PFSK-1 (cell line): ENCODE data around the gene ITGAX.

ENCODE experiments used
- POLR2AphosphoS5 ChIP-seq: IDR thresholded peaks from 2 replicates; pipeline ENCODE4 v1.6.1; 2012; ENCODE audit warnings: low read depth, mild to moderate bottlenecking, control low read depth, low read length, moderate library complexity
- SIN3A ChIP-seq: IDR thresholded peaks from 2 replicates; pipeline ENCODE4 v1.6.1; 2012; ENCODE audit warnings: mild to moderate bottlenecking, low read length, moderate library complexity, borderline replicate concordance; ENCODE audit not compliant: insufficient read depth
- TAF1 ChIP-seq: IDR thresholded peaks from 2 replicates; pipeline ENCODE4 v1.6.1; 2012; ENCODE audit warnings: low read length, control low read depth, borderline replicate concordance; ENCODE audit not compliant: insufficient read depth
- TF ChIP-seq, protein P1 (sequence below), 2 experiments: IDR thresholded peaks; 2 replicates each; pipeline versions ENCODE4 v1.6.1 to v1.8.0; 2011 to 2012; ENCODE audit warnings: low read depth in 2 of 2, low read length in 2 of 2, control low read depth in 1 of 2, inconsistent platforms in 1 of 2, mild to moderate bottlenecking in 1 of 2, moderate library complexity in 1 of 2; ENCODE audit not compliant: insufficient read depth in 1 of 2

DNA sequence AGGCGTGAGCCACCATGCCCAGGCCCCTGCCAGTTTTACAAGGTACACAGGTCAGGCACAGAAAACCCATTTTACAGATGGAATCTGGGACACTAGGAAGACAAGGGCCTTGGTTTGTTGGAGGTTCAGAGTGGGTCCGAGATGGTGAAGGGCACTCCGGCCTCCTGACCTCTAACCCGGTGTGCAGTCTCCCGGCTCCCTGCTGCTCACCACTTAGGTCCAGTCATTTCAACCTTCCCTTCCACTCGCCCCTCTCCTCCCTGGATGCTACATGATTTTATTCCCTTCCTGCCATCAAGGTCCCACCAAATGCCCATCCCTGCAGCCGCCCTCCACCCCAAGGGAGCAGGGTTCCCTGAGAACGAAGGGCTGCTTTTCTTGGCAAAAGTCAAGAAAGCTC, 8.7 kb downstream of the ITGAX start:
- no peak for TF ChIP-seq POLR2AphosphoS5
- TF ChIP-seq SIN3A, result no peak
- TF ChIP-seq, protein P1, sequence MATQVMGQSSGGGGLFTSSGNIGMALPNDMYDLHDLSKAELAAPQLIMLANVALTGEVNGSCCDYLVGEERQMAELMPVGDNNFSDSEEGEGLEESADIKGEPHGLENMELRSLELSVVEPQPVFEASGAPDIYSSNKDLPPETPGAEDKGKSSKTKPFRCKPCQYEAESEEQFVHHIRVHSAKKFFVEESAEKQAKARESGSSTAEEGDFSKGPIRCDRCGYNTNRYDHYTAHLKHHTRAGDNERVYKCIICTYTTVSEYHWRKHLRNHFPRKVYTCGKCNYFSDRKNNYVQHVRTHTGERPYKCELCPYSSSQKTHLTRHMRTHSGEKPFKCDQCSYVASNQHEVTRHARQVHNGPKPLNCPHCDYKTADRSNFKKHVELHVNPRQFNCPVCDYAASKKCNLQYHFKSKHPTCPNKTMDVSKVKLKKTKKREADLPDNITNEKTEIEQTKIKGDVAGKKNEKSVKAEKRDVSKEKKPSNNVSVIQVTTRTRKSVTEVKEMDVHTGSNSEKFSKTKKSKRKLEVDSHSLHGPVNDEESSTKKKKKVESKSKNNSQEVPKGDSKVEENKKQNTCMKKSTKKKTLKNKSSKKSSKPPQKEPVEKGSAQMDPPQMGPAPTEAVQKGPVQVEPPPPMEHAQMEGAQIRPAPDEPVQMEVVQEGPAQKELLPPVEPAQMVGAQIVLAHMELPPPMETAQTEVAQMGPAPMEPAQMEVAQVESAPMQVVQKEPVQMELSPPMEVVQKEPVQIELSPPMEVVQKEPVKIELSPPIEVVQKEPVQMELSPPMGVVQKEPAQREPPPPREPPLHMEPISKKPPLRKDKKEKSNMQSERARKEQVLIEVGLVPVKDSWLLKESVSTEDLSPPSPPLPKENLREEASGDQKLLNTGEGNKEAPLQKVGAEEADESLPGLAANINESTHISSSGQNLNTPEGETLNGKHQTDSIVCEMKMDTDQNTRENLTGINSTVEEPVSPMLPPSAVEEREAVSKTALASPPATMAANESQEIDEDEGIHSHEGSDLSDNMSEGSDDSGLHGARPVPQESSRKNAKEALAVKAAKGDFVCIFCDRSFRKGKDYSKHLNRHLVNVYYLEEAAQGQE (IDR thresholded peaks at IDR 0.05; ENCODE audit: insufficient read depth in 1 of 2, low read depth in 2 of 2, low read length in 2 of 2), result no peak
- no peak for TF ChIP-seq TAF1
